ENCODE data around the gene TCIRG1.

DNA sequence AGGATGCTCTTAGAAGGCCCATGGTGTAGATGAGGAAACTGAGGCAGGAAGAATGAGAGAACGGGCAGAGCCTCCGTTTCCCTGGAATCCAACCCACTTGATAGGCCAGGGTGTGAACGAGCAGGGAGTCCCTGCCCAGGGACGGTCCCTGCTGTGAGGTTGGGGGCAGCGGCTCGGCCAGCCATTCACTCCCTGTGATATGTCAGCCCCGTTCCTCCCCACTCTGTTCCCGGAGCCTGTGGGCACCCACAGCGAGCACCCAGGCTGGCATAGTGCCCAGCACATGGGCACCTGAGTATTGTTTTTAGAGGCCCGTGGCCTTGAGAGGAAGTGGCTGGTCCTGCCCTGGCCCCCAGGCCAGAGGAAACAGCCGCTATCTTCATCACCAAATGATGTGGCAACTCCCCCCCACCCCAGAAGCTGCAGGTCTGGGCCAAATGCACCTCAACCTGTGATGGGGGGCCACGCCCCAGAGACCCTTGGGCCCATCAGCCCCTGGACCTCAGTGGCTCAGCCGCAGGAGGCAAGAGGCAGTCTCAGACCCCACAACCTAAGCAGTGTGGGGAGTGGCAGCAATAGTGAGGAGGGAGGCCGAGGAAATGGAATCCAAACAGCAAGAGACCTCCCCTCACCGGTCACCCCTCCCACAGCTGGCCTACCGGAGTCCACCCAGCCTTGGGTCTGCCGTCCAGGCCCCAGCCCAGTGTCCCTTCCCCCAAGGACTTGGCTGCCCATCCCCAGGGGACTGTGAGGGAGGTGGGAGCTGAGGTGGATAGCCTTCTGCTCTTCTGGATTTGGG, 26.6 kb upstream of the TCIRG1 start:
- TF ChIP-seq EZH2 (optimal IDR thresholded peaks at IDR 0.05; ENCODE audit: low read depth, low read length) = no peak
- TF ChIP-seq, protein P1, sequence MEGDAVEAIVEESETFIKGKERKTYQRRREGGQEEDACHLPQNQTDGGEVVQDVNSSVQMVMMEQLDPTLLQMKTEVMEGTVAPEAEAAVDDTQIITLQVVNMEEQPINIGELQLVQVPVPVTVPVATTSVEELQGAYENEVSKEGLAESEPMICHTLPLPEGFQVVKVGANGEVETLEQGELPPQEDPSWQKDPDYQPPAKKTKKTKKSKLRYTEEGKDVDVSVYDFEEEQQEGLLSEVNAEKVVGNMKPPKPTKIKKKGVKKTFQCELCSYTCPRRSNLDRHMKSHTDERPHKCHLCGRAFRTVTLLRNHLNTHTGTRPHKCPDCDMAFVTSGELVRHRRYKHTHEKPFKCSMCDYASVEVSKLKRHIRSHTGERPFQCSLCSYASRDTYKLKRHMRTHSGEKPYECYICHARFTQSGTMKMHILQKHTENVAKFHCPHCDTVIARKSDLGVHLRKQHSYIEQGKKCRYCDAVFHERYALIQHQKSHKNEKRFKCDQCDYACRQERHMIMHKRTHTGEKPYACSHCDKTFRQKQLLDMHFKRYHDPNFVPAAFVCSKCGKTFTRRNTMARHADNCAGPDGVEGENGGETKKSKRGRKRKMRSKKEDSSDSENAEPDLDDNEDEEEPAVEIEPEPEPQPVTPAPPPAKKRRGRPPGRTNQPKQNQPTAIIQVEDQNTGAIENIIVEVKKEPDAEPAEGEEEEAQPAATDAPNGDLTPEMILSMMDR (IDR thresholded peaks at IDR 0.05; ENCODE audit: low read length) = no peak
